ENCODE measurements around the gene TMA7B. TPM values are rescaled to one million over a fixed set of nuclear protein-coding genes. Genes with fewer than 3 reads are reported as not detected.

TMA7B gene
- total and polyA plus RNA-seq, 4 donors: not detected

GRCh38 chr22:40007853-40008710 lies 47.9 kb downstream of the TMA7B start:
- H3K4me1 ChIP-seq (ENCODE audit: control insufficient read depth, insufficient read depth, low read length): peaks cover 36% of the 10 kb centered on the region
- no peak overlapping the region for H3K4me3 ChIP-seq (ENCODE audit: low read depth, low read length)
- 81% methylated on average over 22 of the region's 27 CpGs for WGBS (ENCODE audit: insufficient coverage)
- no peaks in the 10 kb centered on the region for H3K36me3 ChIP-seq (ENCODE audit: control insufficient read depth, insufficient read depth, low read length)
- no peaks in the 10 kb centered on the region for H3K9me3 ChIP-seq (ENCODE audit: control insufficient read depth, insufficient read depth, low read length)
- no peak overlapping the region for H3K27ac ChIP-seq (ENCODE audit: low read depth, low read length)
- H3K27me3 ChIP-seq (ENCODE audit: control insufficient read depth, insufficient read depth, low read length): no peaks in the 10 kb centered on the region
- DNase-seq (ENCODE audit: low read depth in 4 of 6, low spot score in 6 of 6): no peak

- no peak overlapping the region for H3K27ac ChIP-seq (ENCODE audit: low read depth, low read length)
- no peaks in the 10 kb centered on the region for H3K9me3 ChIP-seq (ENCODE audit: control insufficient read depth, insufficient read depth, low read length)
- no peak for DNase-seq (ENCODE audit: low read depth in 4 of 6, low spot score in 6 of 6)
- peaks cover 29% of the 10 kb centered on the region for H3K4me1 ChIP-seq (ENCODE audit: control insufficient read depth, insufficient read depth, low read length)
- no peak overlapping the region for H3K4me3 ChIP-seq (ENCODE audit: low read depth, low read length)
- 82% methylated on average over 5 of the region's 10 CpGs for WGBS (ENCODE audit: insufficient coverage)
- no peaks in the 10 kb centered on the region for H3K27me3 ChIP-seq (ENCODE audit: control insufficient read depth, insufficient read depth, low read length)
- H3K36me3 ChIP-seq (ENCODE audit: control insufficient read depth, insufficient read depth, low read length): no peaks in the 10 kb centered on the region
Observed at GRCh38 chr22:40008726-40009291, 48.6 kb downstream of the TMA7B start.

- 18% methylated on average over 11 of the region's 11 CpGs for WGBS (ENCODE audit: insufficient coverage)
- peak in 1 of 6 donors; percentile 14 for DNase-seq (ENCODE audit: low read depth in 4 of 6, low spot score in 6 of 6)
- no peak overlapping the region for H3K4me3 ChIP-seq (ENCODE audit: low read depth, low read length)
- H3K36me3 ChIP-seq (ENCODE audit: control insufficient read depth, insufficient read depth, low read length): no peaks in the 10 kb centered on the region
- no peaks in the 10 kb centered on the region for H3K27me3 ChIP-seq (ENCODE audit: control insufficient read depth, insufficient read depth, low read length)
- H3K4me1 ChIP-seq (ENCODE audit: control insufficient read depth, insufficient read depth, low read length): peaks cover 29% of the 10 kb centered on the region
- no peaks in the 10 kb centered on the region for H3K9me3 ChIP-seq (ENCODE audit: control insufficient read depth, insufficient read depth, low read length)
- H3K27ac ChIP-seq (ENCODE audit: low read depth, low read length): no peak overlapping the region
Observed at GRCh38 chr22:40009292-40009774, 49.1 kb downstream of the TMA7B start.

GRCh38 chr22:40009951-40010671 lies 49.9 kb downstream of the TMA7B start:
- H3K4me3 ChIP-seq (ENCODE audit: low read depth, low read length): no peak overlapping the region
- peaks cover 29% of the 10 kb centered on the region for H3K4me1 ChIP-seq (ENCODE audit: control insufficient read depth, insufficient read depth, low read length)
- WGBS (ENCODE audit: insufficient coverage): 34% methylated on average over 17 of the region's 24 CpGs
- no peaks in the 10 kb centered on the region for H3K36me3 ChIP-seq (ENCODE audit: control insufficient read depth, insufficient read depth, low read length)
- H3K27ac ChIP-seq (ENCODE audit: low read depth, low read length): no peak overlapping the region
- no peaks in the 10 kb centered on the region for H3K27me3 ChIP-seq (ENCODE audit: control insufficient read depth, insufficient read depth, low read length)
- peak in 2 of 6 donors; percentile 47 to 70 for DNase-seq (ENCODE audit: low read depth in 4 of 6, low spot score in 6 of 6)
- no peaks in the 10 kb centered on the region for H3K9me3 ChIP-seq (ENCODE audit: control insufficient read depth, insufficient read depth, low read length)

GRCh38 chr22:40010746-40011145 lies 50.5 kb downstream of the TMA7B start:
- Histone ChIP-seq H3K4me3 (ENCODE audit: low read depth, low read length) (no peak overlapping the region), H3K27me3 (ENCODE audit: control insufficient read depth, insufficient read depth, low read length) (no peaks in the 10 kb centered on the region), H3K27ac (ENCODE audit: low read depth, low read length) (no peak overlapping the region), H3K9me3 (ENCODE audit: control insufficient read depth, insufficient read depth, low read length) (no peaks in the 10 kb centered on the region), H3K36me3 (ENCODE audit: control insufficient read depth, insufficient read depth, low read length) (no peaks in the 10 kb centered on the region), H3K4me1 (ENCODE audit: control insufficient read depth, insufficient read depth, low read length) (peaks cover 23% of the 10 kb centered on the region)
- 88% methylated on average over 3 of the region's 6 CpGs for WGBS (ENCODE audit: insufficient coverage)
- no peak for DNase-seq (ENCODE audit: low read depth in 4 of 6, low spot score in 6 of 6)

Other genes starting within 250 kb of the TMA7B start
- gene ENTHD1, start 66.6 kb upstream of the TMA7B start, total RNA-seq: under 1 TPM in 1 of 2 donors, not detected in 1; 0.10 TPM
- not detected for gene ENTHD1, start 66.6 kb upstream of the TMA7B start, polyA plus RNA-seq (ENCODE audit: insufficient read length in 2 of 2)
- gene GRAP2, start 59.3 kb upstream of the TMA7B start, total RNA-seq: 1 to 10 TPM in 1 of 2 donors, under 1 TPM in 1; 0.61 to 1.8 TPM
- gene GRAP2, start 59.3 kb upstream of the TMA7B start, polyA plus RNA-seq (ENCODE audit: insufficient read length in 2 of 2): under 1 TPM; 0.48 to 0.86 TPM
- 1 to 10 TPM in 1 of 2 donors, under 1 TPM in 1; 0.61 to 1.2 TPM for gene FAM83F, start 34.6 kb downstream of the TMA7B start, total RNA-seq
- gene FAM83F, start 34.6 kb downstream of the TMA7B start, polyA plus RNA-seq (ENCODE audit: insufficient read length in 2 of 2): under 1 TPM; 0.67 to 0.78 TPM
- 10 to 100 TPM; 36.0 to 38.7 TPM for gene TNRC6B, start 217.5 kb downstream of the TMA7B start, total RNA-seq
- gene TNRC6B, start 217.5 kb downstream of the TMA7B start, polyA plus RNA-seq (ENCODE audit: insufficient read length in 2 of 2): 10 to 100 TPM; 16.7 to 17.0 TPM